NCI-H187 treated with DMSO at 0.1 percent for 48 hours (cell line): ENCODE measurements around the gene FAM110D.

Source experiments
- DNase-seq: peaks from one replicate; lab custom pipeline; 2025; lab: John Stamatoyannopoulos, UW

Gene FAM110D

DNA sequence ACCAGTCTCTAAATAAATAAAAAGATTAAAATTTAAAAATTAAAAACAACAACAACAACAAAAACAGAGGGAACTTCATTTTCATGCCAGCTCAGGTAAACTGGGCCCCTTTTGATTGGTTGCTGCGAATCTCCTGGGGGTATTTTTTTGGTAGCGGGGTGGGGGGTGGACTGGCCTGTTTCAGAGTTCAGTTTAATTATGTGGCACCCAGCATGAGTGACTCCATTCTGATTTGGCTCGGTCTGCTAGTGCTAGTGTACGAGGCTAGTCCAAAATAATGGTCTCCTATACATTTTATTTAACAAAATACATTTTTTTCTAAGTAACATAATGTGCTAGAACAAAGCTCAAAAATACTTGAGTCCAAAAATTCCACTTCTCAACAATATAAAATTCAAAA, 29.1 kb upstream of the FAM110D start:
- no peak for DNase-seq

DNA sequence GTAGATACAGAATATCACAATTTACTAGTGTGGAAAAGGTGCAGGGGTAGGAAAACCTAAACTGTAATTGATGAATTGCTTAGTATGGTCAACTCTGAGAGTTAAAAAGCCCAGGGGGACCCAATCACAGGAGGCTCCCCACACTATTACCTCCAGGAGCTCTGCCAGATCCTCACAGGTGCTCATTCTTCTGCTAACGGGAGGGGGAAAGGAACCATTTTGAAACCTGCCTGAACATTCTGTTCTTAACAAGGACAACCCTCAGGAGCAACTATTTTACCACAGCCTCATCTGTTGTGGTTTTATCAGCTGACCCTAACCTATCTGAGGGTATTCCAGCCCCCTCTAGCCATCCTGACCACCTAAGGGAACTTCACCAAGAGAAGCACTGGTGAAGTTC, 28.2 kb upstream of the FAM110D start:
- no peak for DNase-seq

GRCh38 chr1:26132128-26132833, 26.6 kb upstream of the FAM110D start:
- DNase-seq = no peak

- no peak for DNase-seq
Measured at GRCh38 chr1:26132834-26133167, 26.1 kb upstream of the FAM110D start.

- no peak for DNase-seq
Measured at GRCh38 chr1:26134466-26134865, 24.4 kb upstream of the FAM110D start.

- no peak for DNase-seq
Measured at GRCh38 chr1:26138974-26139558, 19.8 kb upstream of the FAM110D start.

- no peak for DNase-seq
Measured at GRCh38 chr1:26142159-26142558, 16.7 kb upstream of the FAM110D start.

- DNase-seq = peak; percentile 77
Measured at GRCh38 chr1:26145041-26145959, 13.6 kb upstream of the FAM110D start.

GRCh38 chr1:26145960-26146294, 13.0 kb upstream of the FAM110D start:
- no peak for DNase-seq

- DNase-seq = no peak
Measured at GRCh38 chr1:26148887-26149286, 10.0 kb upstream of the FAM110D start.

DNA sequence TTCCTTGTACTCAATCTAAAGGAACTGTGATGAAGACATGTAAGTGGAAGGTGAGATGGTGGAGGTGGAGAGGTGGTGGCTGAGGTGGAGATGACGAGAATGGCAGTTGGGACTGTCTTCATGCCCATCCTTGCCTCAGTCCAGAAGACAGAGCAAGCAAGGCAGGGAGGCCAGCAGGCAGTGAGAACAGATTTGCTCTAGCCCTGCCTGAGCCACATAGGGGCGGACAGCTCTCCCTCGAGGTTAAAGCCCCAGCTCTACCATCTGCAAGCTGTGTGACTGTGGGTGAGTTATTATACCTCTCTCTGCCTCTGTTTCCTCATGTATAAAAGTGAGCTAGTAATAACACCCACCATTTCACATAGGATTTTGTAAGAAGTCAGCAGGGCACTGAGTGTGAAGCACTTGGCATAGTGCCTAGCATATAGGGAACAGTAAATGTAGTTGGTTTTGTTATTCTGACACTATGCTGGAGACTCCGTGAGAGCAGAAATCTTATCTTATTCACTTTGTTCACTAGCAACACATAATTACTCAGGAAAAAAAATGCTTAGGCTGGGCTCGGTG, 4.8 kb upstream of the FAM110D start:
- no peak for DNase-seq

GRCh38 chr1:26154750-26155149, 4.1 kb upstream of the FAM110D start:
- no peak for DNase-seq

- DNase-seq = no peak
Measured at GRCh38 chr1:26155370-26156284, 3.3 kb upstream of the FAM110D start.

DNA sequence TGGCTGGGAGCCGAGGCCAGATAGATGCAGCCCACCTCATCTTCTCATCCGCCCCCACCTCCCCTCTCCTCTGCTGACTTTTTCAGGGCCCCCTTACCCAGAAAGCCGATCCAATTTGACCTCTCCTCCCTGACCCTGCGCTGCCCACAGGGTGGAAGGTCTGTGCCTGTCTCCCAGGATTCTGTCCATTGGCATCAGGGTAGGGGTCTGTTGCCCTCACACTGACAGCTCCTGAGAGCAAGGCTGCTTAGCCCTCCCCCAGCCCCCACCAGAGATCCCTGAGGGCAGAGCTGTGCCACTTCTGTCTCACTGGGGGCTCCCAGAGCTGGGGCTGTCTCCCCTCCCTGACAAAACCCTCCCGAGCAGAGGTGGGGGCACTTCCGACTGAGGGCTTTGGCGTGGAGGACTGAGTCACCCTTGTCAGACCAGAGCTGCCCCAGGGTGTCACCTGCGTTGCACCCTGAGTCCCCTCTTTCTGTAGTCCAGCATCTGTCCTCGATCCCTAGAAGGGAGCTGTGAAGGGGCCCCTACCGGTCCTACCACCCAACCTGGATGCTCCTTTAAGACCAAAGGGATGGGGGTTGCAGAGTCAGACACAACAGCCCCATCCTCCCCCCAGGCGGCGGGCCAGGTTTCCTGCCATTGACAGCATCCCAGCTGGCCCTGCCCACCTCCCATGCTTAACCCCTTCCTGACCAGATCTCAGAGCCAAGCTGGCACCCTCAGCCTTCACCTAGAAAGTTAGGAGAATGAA, 2.4 kb upstream of the FAM110D start:
- no peak for DNase-seq

GRCh38 chr1:26158271-26158907, 490 bp upstream of the FAM110D start:
- no peak for DNase-seq

- DNase-seq = no peak
Measured at GRCh38 chr1:26159743-26160039, 812 bp downstream of the FAM110D start.

DNA sequence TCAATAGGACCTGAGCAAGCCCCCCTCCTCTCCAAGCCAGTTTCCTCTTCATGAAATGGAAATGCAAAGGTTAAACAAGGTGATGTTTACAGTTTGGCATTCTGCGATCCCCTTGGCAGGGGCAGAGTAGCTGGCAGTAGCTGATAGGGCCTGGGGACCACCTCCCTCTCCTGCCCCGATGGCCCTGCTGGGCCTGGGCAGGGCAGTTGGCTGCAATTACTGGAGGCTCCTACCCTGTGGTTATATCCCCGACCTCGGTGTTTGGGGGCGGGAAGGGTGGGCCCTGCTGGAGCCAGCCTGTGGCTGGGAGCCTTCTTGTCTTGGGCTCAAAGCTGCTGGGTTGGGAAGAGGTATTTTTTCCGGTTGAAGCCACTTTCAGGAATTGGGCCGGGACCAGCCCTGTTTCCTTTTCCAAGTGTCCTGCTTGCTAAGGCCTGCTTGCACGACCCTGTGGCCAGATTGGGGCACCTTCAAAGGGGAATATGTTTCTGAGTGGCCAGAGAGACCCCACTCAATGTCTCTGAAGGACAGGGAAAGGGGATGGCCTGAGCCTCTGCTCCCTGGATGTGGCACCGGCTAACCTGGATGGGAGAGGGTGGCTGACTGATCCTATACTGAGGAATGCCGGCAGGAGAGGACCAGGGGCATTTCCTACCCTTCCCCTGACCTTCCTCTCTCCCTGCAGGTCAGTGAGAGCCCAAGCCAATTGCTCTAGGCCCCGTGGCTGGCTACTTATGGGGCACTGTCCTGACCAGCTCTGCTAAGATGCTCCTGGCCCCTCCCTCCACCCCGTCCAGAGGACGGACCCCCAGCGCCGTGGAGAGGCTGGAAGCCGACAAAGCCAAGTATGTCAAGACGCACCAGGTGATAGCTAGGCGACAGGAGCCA, 1.9 kb downstream of the FAM110D start:
- no peak for DNase-seq

- no peak for DNase-seq
Measured at GRCh38 chr1:26161415-26162219, 2.7 kb downstream of the FAM110D start.

DNA sequence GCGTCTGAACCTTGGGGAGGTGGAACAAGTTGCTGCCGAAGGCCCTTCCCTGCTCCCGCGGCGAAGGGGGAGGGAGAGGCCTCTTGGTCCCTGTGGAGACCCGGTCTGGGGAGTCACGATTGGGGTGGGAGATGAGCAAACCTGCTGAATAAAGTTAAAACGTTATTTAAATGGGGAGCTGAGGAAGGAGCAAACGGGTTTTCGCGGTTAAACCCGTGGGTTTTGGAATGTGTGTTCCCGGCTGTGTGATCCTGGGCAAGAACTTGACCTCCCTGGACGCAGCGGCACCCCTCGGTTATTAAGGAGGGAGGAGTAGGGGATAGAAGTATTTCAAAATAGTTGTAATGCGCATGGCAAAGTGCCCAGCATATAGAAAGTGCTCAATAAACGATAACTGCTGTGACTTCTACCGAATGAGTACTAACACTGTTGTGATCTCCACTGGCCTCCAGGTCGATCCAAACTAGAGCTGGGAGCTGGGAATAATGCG, 3.4 kb downstream of the FAM110D start:
- DNase-seq = no peak
